ENCODE data around the gene PKN2. TPM values are rescaled to one million over a fixed set of nuclear protein-coding genes. Genes with fewer than 3 reads are reported as not detected.
"Not testable (repeated sequence)": the region's sequence is repeated elsewhere in the genome, so short reads cannot be mapped to it uniquely, and the experiment has no call there.

The PKN2 gene
- total RNA-seq, 1 experiment from 2014 or later = 31.7 TPM

DNA sequence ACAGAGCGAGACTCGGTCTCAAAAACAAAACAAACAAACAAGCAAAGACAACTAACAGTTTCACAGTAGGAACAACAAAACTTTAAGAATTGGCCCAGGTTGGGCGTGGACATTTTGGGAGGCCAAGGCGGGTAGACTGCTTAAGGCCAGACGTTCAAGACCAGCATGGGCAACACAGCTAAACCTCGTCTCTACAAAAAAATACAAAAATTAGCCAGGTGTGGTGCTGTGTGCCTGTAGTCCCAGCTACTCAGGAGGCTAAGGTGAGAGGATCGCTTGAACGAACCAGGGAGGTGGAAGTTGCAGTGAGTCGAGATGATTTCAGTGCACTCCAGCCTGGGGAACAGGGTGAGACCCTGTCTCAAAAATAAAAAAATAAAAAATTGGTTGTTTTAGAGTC is 193.8 kb downstream of the PKN2 start:
- DNase-seq (ENCODE audit: low read depth) = no peak

GRCh38 chr1:88878731-88879130 is 194.7 kb downstream of the PKN2 start:
- DNase-seq (ENCODE audit: low read depth) = no peak

DNA sequence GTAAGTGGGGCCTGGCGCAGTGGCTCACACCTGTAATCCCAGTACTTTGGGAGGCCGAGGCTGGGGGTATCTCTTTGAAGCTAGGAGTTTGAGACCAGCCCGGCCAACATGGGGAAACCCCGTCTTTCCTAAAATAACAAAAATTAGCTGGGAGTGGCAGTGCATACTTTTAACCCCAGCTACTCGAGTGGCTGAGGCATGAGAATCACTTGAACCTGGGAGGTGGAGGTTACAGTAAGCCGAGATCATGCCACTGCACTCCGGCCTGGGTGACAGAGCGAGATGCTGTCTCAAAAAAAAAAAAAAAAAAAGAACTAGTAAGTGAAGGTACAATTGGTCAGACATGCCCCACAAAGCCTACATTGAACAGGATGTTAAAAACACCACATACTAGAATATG is 196.6 kb downstream of the PKN2 start:
- not testable (repeated sequence) for DNase-seq (ENCODE audit: low read depth)

- DNase-seq (ENCODE audit: low read depth) = no peak
Measured at GRCh38 chr1:88883156-88883555, 199.1 kb downstream of the PKN2 start.

Other genes with a start within 250 kb of the PKN2 start
- 108 and 109 TPM in 2 replicates for gene GTF2B, start 207.3 kb downstream of the PKN2 start, total RNA-seq (2014; rRNA removed; shearing (Covaris generic))

All from Daoy (cell line).